Osteocyte (in vitro differentiated cells): Measurements from ENCODE around the gene OR6J1. TPM values are rescaled to one million over a fixed set of nuclear protein-coding genes. Genes with fewer than 3 reads are reported as not detected.

Experiments
- DNase-seq: peaks from one replicate; pipeline ENCODE4 v3.0.0; 2021; ENCODE audit warnings: mixed read lengths; ENCODE audit not compliant: unreplicated experiment; ENCODE audit errors: extremely low spot score
- H3K27ac Mint-ChIP-seq: one replicate; pipeline ENCODE4 v1.8.0; 2021; ENCODE audit warnings: mild to moderate bottlenecking, mixed read lengths; ENCODE audit not compliant: unreplicated experiment
- H3K27me3 Mint-ChIP-seq: one replicate; pipeline ENCODE4 v1.8.0; 2021; ENCODE audit warnings: mixed read lengths; ENCODE audit not compliant: unreplicated experiment
- H3K36me3 Mint-ChIP-seq: one replicate; pipeline ENCODE4 v1.8.0; 2021; ENCODE audit warnings: mixed read lengths; ENCODE audit not compliant: unreplicated experiment
- H3K4me1 Mint-ChIP-seq: one replicate; pipeline ENCODE4 v1.8.0; 2021; ENCODE audit warnings: mixed read lengths; ENCODE audit not compliant: unreplicated experiment
- H3K4me3 Mint-ChIP-seq: one replicate; pipeline ENCODE4 v1.8.0; 2021; ENCODE audit warnings: mild to moderate bottlenecking, moderate library complexity, mixed read lengths; ENCODE audit not compliant: unreplicated experiment
- H3K9me3 Mint-ChIP-seq: one replicate; pipeline ENCODE4 v1.8.0; 2021; ENCODE audit warnings: mixed read lengths; ENCODE audit not compliant: unreplicated experiment
- CTCF ChIP-seq: fragments of 200-600 bp; sonication (generic); IDR thresholded peaks from 2 replicates; pipeline ENCODE4 v1.5.0; 2021; ENCODE audit warnings: antibody characterized with exemption, mild to moderate bottlenecking, moderate library complexity
- total RNA-seq: library from RNA; stranded (reverse); gene quantifications from 2 replicates; pipeline ENCODE4 v1.2.1, GENCODE V29; 2021

OR6J1 gene
- total RNA-seq, 1 donor from 2014 or later, result not detected

- Mint-ChIP-seq H3K27me3 (peaks cover 28% of the 10 kb centered on the region), H3K4me1 (peaks cover 34% of the 10 kb centered on the region), H3K36me3 (peaks cover 12% of the 10 kb centered on the region), H3K9me3 (no peaks in the 10 kb centered on the region), H3K27ac (peak overlapping the region; percentile 97), H3K4me3 (peak overlapping the region; percentile 98)
- DNase-seq, result no peak
- no peak for TF ChIP-seq CTCF
Measured at GRCh38 chr14:22597771-22598098, 46.4 kb downstream of the OR6J1 start.

GRCh38 chr14:22597265-22597664 lies 46.9 kb downstream of the OR6J1 start:
- no peaks in the 10 kb centered on the region for H3K9me3 Mint-ChIP-seq
- H3K36me3 Mint-ChIP-seq, result peaks cover 7% of the 10 kb centered on the region
- peak overlapping the region; percentile 98 for H3K4me3 Mint-ChIP-seq
- DNase-seq, result no peak
- no peak for TF ChIP-seq CTCF
- peaks cover 34% of the 10 kb centered on the region for H3K4me1 Mint-ChIP-seq
- no peak overlapping the region for H3K27ac Mint-ChIP-seq
- H3K27me3 Mint-ChIP-seq, result peaks cover 33% of the 10 kb centered on the region

GRCh38 chr14:22596354-22596879 lies 47.7 kb downstream of the OR6J1 start:
- no peak overlapping the region for H3K27ac Mint-ChIP-seq
- DNase-seq, result no peak
- peaks cover 29% of the 10 kb centered on the region for H3K4me1 Mint-ChIP-seq
- no peak for TF ChIP-seq CTCF
- H3K36me3 Mint-ChIP-seq, result no peaks in the 10 kb centered on the region
- no peaks in the 10 kb centered on the region for H3K9me3 Mint-ChIP-seq
- peaks cover 38% of the 10 kb centered on the region for H3K27me3 Mint-ChIP-seq
- H3K4me3 Mint-ChIP-seq, result no peak overlapping the region

- no peaks in the 10 kb centered on the region for H3K9me3 Mint-ChIP-seq
- no peak overlapping the region for H3K4me3 Mint-ChIP-seq
- peaks cover 38% of the 10 kb centered on the region for H3K27me3 Mint-ChIP-seq
- DNase-seq, result no peak
- no peak for TF ChIP-seq CTCF
- peaks cover 20% of the 10 kb centered on the region for H3K4me1 Mint-ChIP-seq
- no peak overlapping the region for H3K27ac Mint-ChIP-seq
- H3K36me3 Mint-ChIP-seq, result no peaks in the 10 kb centered on the region
Measured at GRCh38 chr14:22594156-22594716, 49.9 kb downstream of the OR6J1 start.

- Mint-ChIP-seq H3K4me3 (no peak overlapping the region), H3K27me3 (peaks cover 38% of the 10 kb centered on the region)
Measured at GRCh38 chr14:22593601-22594000, 50.6 kb downstream of the OR6J1 start.

More at GRCh38 chr14:22593601-22594000, 50.6 kb downstream of the OR6J1 start:
- Mint-ChIP-seq H3K27ac (no peak overlapping the region), H3K36me3 (no peaks in the 10 kb centered on the region), H3K4me1 (peaks cover 15% of the 10 kb centered on the region), H3K9me3 (no peaks in the 10 kb centered on the region)
- TF ChIP-seq CTCF, result no peak
- no peak for DNase-seq
